Measurements from ENCODE around the gene TUBA1C.
A peak's percentile ranks its signal among the peaks of the same experiment; 100 is the strongest.

The TUBA1C gene

DNA sequence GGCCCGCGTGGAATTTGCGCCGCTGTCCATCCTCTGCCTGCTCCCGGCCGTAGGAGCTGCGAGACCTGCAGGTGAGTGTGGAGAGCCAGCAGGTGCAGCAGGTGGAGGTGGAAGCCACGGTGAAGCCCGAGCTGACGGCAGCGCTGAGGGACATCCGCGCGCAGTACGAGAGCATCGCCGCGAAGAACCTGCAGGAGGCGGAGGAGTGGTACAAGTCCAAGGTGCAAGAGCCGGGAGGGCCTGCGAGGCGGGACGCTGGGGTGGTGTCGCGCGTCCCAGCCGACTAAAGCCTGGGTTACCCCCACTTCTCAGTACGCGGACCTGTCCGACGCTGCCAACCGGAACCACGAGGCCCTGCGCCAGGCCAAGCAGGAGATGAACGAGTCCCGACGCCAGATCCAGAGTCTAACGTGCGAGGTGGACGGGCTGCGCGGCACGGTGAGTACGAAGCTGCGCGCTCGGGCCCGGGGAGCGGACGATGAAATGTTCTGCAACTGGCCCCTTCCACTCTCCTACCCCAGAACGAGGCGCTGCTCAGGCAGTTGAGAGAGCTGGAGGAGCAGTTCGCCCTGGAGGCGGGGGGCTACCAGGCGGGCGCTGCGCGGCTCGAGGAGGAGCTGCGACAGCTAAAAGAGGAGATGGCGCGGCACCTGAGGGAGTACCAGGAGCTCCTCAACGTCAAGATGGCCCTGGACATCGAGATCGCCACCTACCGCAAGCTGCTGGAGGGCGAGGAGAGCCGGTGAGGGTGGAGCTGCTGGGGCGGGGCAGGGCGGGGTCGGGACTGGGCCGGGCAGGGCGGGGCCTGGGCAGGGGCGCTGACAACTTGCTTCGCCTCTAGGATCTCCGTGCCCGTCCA, 32.2 kb downstream of the TUBA1C start (continued):
- peak; percentile 29; the same call in 1 of the 2 replicates for TF ChIP-seq WT1 (tag by site-specific recombination; IDR thresholded peaks at IDR 0.05)
- 0 out of 2 replicates have a peak, but pooled peaks have one; percentile 12 for TF ChIP-seq ZNF423 (tag by site-specific recombination; IDR thresholded peaks at IDR 0.05)
- TF ChIP-seq ZEB2 (tag by site-specific recombination; IDR thresholded peaks at IDR 0.05): peak; percentile 98
- TF ChIP-seq ZNF248 (tag by site-specific recombination; IDR thresholded peaks at IDR 0.05): no peak
- TF ChIP-seq ZSCAN30 (tag by site-specific recombination; IDR thresholded peaks at IDR 0.05): peak; percentile 60; the same call in 1 of the 2 replicates
- TF ChIP-seq ZNF529 (tag by site-specific recombination; IDR thresholded peaks at IDR 0.05; ENCODE audit: insufficient replicate concordance): no peak
- TF ChIP-seq KLF1 (tag by site-specific recombination; IDR thresholded peaks at IDR 0.05): peak; percentile 94
- no peak for TF ChIP-seq BCL11B (tag by site-specific recombination; IDR thresholded peaks at IDR 0.05; ENCODE audit: low read depth)
- TF ChIP-seq, protein P1, sequence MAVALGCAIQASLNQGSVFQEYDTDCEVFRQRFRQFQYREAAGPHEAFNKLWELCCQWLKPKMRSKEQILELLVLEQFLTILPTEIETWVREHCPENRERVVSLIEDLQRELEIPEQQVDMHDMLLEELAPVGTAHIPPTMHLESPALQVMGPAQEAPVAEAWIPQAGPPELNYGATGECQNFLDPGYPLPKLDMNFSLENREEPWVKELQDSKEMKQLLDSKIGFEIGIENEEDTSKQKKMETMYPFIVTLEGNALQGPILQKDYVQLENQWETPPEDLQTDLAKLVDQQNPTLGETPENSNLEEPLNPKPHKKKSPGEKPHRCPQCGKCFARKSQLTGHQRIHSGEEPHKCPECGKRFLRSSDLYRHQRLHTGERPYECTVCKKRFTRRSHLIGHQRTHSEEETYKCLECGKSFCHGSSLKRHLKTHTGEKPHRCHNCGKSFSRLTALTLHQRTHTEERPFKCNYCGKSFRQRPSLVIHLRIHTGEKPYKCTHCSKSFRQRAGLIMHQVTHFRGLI (tag by site-specific recombination; IDR thresholded peaks at IDR 0.05): no peak
- TF ChIP-seq ZNF473 (tag by site-specific recombination; IDR thresholded peaks at IDR 0.05): no peak
- TF ChIP-seq HOXA7 (CRISPR knock-in tag; IDR thresholded peaks at IDR 0.05; ENCODE audit: borderline replicate concordance): no peak
- TF ChIP-seq, protein P2, sequence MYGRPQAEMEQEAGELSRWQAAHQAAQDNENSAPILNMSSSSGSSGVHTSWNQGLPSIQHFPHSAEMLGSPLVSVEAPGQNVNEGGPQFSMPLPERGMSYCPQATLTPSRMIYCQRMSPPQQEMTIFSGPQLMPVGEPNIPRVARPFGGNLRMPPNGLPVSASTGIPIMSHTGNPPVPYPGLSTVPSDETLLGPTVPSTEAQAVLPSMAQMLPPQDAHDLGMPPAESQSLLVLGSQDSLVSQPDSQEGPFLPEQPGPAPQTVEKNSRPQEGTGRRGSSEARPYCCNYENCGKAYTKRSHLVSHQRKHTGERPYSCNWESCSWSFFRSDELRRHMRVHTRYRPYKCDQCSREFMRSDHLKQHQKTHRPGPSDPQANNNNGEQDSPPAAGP (tag by site-specific recombination; IDR thresholded peaks at IDR 0.05): peak; percentile 81
- TF ChIP-seq, protein P3, sequence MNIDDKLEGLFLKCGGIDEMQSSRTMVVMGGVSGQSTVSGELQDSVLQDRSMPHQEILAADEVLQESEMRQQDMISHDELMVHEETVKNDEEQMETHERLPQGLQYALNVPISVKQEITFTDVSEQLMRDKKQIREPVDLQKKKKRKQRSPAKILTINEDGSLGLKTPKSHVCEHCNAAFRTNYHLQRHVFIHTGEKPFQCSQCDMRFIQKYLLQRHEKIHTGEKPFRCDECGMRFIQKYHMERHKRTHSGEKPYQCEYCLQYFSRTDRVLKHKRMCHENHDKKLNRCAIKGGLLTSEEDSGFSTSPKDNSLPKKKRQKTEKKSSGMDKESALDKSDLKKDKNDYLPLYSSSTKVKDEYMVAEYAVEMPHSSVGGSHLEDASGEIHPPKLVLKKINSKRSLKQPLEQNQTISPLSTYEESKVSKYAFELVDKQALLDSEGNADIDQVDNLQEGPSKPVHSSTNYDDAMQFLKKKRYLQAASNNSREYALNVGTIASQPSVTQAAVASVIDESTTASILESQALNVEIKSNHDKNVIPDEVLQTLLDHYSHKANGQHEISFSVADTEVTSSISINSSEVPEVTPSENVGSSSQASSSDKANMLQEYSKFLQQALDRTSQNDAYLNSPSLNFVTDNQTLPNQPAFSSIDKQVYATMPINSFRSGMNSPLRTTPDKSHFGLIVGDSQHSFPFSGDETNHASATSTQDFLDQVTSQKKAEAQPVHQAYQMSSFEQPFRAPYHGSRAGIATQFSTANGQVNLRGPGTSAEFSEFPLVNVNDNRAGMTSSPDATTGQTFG (tag by site-specific recombination; IDR thresholded peaks at IDR 0.05; ENCODE audit: borderline replicate concordance): no peak
- peak; percentile 45; the same call in 1 of the 2 replicates for TF ChIP-seq ZNF10 (tag by site-specific recombination; IDR thresholded peaks at IDR 0.05)
- peak; percentile 62 for TF ChIP-seq ZBTB10 (tag by site-specific recombination; IDR thresholded peaks at IDR 0.05)
- TF ChIP-seq ZNF843 (tag by site-specific recombination; IDR thresholded peaks at IDR 0.05): no peak; the same call in 1 of the 2 replicates
- TF ChIP-seq ZNF114 (tag by site-specific recombination; IDR thresholded peaks at IDR 0.05): no peak
- TF ChIP-seq, protein P4, sequence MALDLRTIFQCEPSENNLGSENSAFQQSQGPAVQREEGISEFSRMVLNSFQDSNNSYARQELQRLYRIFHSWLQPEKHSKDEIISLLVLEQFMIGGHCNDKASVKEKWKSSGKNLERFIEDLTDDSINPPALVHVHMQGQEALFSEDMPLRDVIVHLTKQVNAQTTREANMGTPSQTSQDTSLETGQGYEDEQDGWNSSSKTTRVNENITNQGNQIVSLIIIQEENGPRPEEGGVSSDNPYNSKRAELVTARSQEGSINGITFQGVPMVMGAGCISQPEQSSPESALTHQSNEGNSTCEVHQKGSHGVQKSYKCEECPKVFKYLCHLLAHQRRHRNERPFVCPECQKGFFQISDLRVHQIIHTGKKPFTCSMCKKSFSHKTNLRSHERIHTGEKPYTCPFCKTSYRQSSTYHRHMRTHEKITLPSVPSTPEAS (tag by site-specific recombination; IDR thresholded peaks at IDR 0.05): no peak; the same call in 1 of the 2 replicates
- TF ChIP-seq GLIS1 (tag by site-specific recombination; IDR thresholded peaks at IDR 0.05): peak; percentile 66
- TF ChIP-seq ZNF132 (tag by site-specific recombination; IDR thresholded peaks at IDR 0.05; ENCODE audit: borderline replicate concordance): no peak
- peak; percentile 72 for TF ChIP-seq ZNF792 (tag by site-specific recombination; IDR thresholded peaks at IDR 0.05)
- no peak; the same call in 1 of the 2 replicates for TF ChIP-seq ZNF169 (tag by site-specific recombination; IDR thresholded peaks at IDR 0.05)
- TF ChIP-seq, protein P5, sequence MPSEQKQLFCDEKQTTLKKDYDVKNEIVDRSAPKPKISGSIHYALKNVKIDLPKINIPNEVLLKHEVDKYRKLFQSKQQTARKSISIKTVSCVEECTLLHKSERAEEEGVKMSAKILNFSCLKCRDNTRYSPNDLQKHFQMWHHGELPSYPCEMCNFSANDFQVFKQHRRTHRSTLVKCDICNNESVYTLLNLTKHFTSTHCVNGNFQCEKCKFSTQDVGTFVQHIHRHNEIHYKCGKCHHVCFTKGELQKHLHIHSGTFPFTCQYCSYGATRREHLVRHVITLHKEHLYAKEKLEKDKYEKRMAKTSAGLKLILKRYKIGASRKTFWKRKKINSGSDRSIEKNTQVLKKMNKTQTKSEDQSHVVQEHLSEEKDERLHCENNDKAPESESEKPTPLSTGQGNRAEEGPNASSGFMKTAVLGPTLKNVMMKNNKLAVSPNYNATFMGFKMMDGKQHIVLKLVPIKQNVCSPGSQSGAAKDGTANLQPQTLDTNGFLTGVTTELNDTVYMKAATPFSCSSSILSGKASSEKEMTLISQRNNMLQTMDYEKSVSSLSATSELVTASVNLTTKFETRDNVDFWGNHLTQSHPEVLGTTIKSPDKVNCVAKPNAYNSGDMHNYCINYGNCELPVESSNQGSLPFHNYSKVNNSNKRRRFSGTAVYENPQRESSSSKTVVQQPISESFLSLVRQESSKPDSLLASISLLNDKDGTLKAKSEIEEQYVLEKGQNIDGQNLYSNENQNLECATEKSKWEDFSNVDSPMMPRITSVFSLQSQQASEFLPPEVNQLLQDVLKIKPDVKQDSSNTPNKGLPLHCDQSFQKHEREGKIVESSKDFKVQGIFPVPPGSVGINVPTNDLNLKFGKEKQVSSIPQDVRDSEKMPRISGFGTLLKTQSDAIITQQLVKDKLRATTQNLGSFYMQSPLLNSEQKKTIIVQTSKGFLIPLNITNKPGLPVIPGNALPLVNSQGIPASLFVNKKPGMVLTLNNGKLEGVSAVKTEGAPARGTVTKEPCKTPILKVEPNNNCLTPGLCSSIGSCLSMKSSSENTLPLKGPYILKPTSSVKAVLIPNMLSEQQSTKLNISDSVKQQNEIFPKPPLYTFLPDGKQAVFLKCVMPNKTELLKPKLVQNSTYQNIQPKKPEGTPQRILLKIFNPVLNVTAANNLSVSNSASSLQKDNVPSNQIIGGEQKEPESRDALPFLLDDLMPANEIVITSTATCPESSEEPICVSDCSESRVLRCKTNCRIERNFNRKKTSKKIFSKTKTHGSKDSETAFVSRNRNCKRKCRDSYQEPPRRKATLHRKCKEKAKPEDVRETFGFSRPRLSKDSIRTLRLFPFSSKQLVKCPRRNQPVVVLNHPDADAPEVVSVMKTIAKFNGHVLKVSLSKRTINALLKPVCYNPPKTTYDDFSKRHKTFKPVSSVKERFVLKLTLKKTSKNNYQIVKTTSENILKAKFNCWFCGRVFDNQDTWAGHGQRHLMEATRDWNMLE (tag by site-specific recombination; conservative IDR thresholded peaks at IDR 0.05; ENCODE audit: low read depth): no peak
- peak; percentile 91 for TF ChIP-seq ZNF501 (tag by site-specific recombination; IDR thresholded peaks at IDR 0.05)
- TF ChIP-seq KLF8 (tag by site-specific recombination; IDR thresholded peaks at IDR 0.05): peak; percentile 92
